Measurements from ENCODE around the gene CAST.

DNA sequence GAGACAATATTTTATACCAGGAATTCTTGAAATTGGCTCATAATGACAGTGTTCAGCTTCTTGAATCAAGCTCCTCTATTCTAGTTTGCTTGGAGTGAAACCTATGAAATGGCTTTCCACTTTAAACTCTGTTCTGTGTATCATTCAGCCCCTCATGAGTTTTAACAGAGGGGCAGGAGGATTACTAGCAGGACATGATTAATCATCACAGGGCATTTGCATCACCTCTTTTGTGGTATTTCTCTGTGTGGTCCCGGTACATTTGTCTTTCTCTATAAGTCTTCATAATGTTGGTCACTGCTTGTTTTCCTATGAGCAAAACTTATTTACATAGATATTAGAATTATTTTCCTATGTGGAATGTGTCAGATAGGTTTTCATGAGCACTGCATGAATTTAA, 21.2 kb downstream of the CAST start:
- TF ChIP-seq GLIS1 (tag by site-specific recombination; IDR thresholded peaks at IDR 0.05): no peak
- TF ChIP-seq, protein P1, sequence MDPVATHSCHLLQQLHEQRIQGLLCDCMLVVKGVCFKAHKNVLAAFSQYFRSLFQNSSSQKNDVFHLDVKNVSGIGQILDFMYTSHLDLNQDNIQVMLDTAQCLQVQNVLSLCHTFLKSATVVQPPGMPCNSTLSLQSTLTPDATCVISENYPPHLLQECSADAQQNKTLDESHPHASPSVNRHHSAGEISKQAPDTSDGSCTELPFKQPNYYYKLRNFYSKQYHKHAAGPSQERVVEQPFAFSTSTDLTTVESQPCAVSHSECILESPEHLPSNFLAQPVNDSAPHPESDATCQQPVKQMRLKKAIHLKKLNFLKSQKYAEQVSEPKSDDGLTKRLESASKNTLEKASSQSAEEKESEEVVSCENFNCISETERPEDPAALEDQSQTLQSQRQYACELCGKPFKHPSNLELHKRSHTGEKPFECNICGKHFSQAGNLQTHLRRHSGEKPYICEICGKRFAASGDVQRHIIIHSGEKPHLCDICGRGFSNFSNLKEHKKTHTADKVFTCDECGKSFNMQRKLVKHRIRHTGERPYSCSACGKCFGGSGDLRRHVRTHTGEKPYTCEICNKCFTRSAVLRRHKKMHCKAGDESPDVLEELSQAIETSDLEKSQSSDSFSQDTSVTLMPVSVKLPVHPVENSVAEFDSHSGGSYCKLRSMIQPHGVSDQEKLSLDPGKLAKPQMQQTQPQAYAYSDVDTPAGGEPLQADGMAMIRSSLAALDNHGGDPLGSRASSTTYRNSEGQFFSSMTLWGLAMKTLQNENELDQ (tag by site-specific recombination; IDR thresholded peaks at IDR 0.05; ENCODE audit: low read depth): no peak
- no peak for TF ChIP-seq ZNF792 (tag by site-specific recombination; IDR thresholded peaks at IDR 0.05)
- TF ChIP-seq, protein P2, sequence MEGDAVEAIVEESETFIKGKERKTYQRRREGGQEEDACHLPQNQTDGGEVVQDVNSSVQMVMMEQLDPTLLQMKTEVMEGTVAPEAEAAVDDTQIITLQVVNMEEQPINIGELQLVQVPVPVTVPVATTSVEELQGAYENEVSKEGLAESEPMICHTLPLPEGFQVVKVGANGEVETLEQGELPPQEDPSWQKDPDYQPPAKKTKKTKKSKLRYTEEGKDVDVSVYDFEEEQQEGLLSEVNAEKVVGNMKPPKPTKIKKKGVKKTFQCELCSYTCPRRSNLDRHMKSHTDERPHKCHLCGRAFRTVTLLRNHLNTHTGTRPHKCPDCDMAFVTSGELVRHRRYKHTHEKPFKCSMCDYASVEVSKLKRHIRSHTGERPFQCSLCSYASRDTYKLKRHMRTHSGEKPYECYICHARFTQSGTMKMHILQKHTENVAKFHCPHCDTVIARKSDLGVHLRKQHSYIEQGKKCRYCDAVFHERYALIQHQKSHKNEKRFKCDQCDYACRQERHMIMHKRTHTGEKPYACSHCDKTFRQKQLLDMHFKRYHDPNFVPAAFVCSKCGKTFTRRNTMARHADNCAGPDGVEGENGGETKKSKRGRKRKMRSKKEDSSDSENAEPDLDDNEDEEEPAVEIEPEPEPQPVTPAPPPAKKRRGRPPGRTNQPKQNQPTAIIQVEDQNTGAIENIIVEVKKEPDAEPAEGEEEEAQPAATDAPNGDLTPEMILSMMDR (tag by site-specific recombination; IDR thresholded peaks at IDR 0.05): no peak
- no peak for TF ChIP-seq ZNF274 (IDR thresholded peaks at IDR 0.05; ENCODE audit: low read length)
- TF ChIP-seq ZNF274 (tag by site-specific recombination; IDR thresholded peaks at IDR 0.05; ENCODE audit: borderline replicate concordance): no peak
- no peak for TF ChIP-seq ZNF175 (tag by site-specific recombination; IDR thresholded peaks at IDR 0.05)
- TF ChIP-seq ZNF184 (tag by site-specific recombination; IDR thresholded peaks at IDR 0.05): no peak
- TF ChIP-seq, protein P3, sequence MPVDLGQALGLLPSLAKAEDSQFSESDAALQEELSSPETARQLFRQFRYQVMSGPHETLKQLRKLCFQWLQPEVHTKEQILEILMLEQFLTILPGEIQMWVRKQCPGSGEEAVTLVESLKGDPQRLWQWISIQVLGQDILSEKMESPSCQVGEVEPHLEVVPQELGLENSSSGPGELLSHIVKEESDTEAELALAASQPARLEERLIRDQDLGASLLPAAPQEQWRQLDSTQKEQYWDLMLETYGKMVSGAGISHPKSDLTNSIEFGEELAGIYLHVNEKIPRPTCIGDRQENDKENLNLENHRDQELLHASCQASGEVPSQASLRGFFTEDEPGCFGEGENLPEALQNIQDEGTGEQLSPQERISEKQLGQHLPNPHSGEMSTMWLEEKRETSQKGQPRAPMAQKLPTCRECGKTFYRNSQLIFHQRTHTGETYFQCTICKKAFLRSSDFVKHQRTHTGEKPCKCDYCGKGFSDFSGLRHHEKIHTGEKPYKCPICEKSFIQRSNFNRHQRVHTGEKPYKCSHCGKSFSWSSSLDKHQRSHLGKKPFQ (tag by site-specific recombination; IDR thresholded peaks at IDR 0.05): no peak
- no peak for TF ChIP-seq ZBTB21 (tag by site-specific recombination; IDR thresholded peaks at IDR 0.05)

Data from HEK293 (cell line).